Loucy (cell line): ENCODE measurements around the gene PKHD1.

Experiments
- H2AFZ ChIP-seq: fragments of 200-600 bp; sonication (generic); 2 replicates; pipeline ENCODE4 v1.6.0; 2016; ENCODE audit warnings: antibody characterized with exemption, mild to moderate bottlenecking, low read length, moderate library complexity
- H3F3A ChIP-seq: fragments of 200-600 bp; 2 replicates; pipeline ENCODE4 v1.6.0; 2016; ENCODE audit warnings: antibody characterized with exemption, low read depth, mild to moderate bottlenecking
- H3K27me3 ChIP-seq: fragments of 200-600 bp; sonication (generic); 2 replicates; pipeline ENCODE4 v1.6.1; 2014; ENCODE audit warnings: low read length, mild to moderate bottlenecking; ENCODE audit not compliant: insufficient read depth, poor library complexity, severe bottlenecking
- H3K36me3 ChIP-seq: fragments of 200-600 bp; sonication (generic); 2 replicates; pipeline ENCODE4 v1.6.1; 2016; ENCODE audit warnings: low read length; ENCODE audit not compliant: insufficient read depth
- H3K4me1 ChIP-seq: fragments of 200-600 bp; sonication (generic); 2 replicates; pipeline ENCODE4 v1.5.1; 2014; ENCODE audit warnings: low read length, mild to moderate bottlenecking; ENCODE audit not compliant: insufficient read depth, poor library complexity, severe bottlenecking
- H3K4me2 ChIP-seq: fragments of 200-600 bp; sonication (generic); 2 replicates; pipeline ENCODE4 v1.6.0; 2014; ENCODE audit warnings: antibody characterized with exemption, low read length, low read depth, mild to moderate bottlenecking; ENCODE audit not compliant: poor library complexity, severe bottlenecking
- H3K4me3 ChIP-seq: fragments of 200-600 bp; sonication (generic); 2 replicates; pipeline ENCODE4 v1.5.1; 2014; ENCODE audit warnings: low read length, mild to moderate bottlenecking, mixed read lengths; ENCODE audit not compliant: poor library complexity, severe bottlenecking
- H3K79me2 ChIP-seq: fragments of 200-600 bp; sonication (generic); 2 replicates; pipeline ENCODE4 v1.6.1; 2014; ENCODE audit warnings: low read length; ENCODE audit not compliant: insufficient read depth
- H3K9ac ChIP-seq: fragments of 200-600 bp; sonication (generic); 2 replicates; pipeline ENCODE4 v1.6.0; 2014; ENCODE audit warnings: mild to moderate bottlenecking, low read depth, low read length, moderate library complexity; ENCODE audit not compliant: poor library complexity, severe bottlenecking
- H3K9me2 ChIP-seq: fragments of 200-600 bp; sonication (generic); replicated peaks from 2 replicates; pipeline ENCODE4 v1.6.1; 2016; ENCODE audit warnings: low read depth, low read length, mixed read lengths
- H3K9me3 ChIP-seq: fragments of 200-600 bp; sonication (generic); 2 replicates; pipeline ENCODE4 v1.6.1; 2014; ENCODE audit warnings: mild to moderate bottlenecking, antibody characterized with exemption, low read length, low read depth; ENCODE audit not compliant: insufficient read depth
- H4K20me1 ChIP-seq: fragments of 200-600 bp; sonication (generic); 2 replicates; pipeline ENCODE4 v1.6.0; 2014; ENCODE audit warnings: antibody characterized with exemption, low read length, mild to moderate bottlenecking; ENCODE audit not compliant: insufficient read depth, poor library complexity, severe bottlenecking
- CTCF ChIP-seq: fragments of 200-600 bp; sonication (generic); conservative IDR thresholded peaks from 2 replicates; pipeline ENCODE4 v1.5.1; 2014; ENCODE audit warnings: mild to moderate bottlenecking, antibody characterized with exemption, low read length
- EZH2phosphoT487 ChIP-seq: fragments of 200-600 bp; IDR thresholded peaks from 2 replicates; pipeline ENCODE4 v1.6.1; 2018; ENCODE audit warnings: antibody characterized with exemption, mild to moderate bottlenecking, moderate library complexity, borderline replicate concordance

Gene PKHD1

GRCh38 chr6:51711876-51712275 is 375.5 kb downstream of the PKHD1 start:
- Histone ChIP-seq H3K79me2 (no peaks in the 10 kb centered on the region), H3K36me3 (no peaks in the 10 kb centered on the region), H2AFZ (no peak overlapping the region), H3K4me1 (no peaks in the 10 kb centered on the region), H3K4me2 (no peak overlapping the region), H4K20me1 (no peaks in the 10 kb centered on the region), H3K9me3 (no peaks in the 10 kb centered on the region), H3K9me2 (no peaks in the 10 kb centered on the region; the same call in 1 of the 2 replicates), H3K9ac (no peak overlapping the region), H3F3A (no peaks in the 10 kb centered on the region), H3K27me3 (no peaks in the 10 kb centered on the region), H3K4me3 (no peak overlapping the region)
- TF ChIP-seq CTCF, result no peak
- TF ChIP-seq EZH2phosphoT487, result no peak

- H3K9me3 ChIP-seq, result no peaks in the 10 kb centered on the region
- no peak overlapping the region for H2AFZ ChIP-seq
- H3K4me3 ChIP-seq, result no peak overlapping the region
- no peaks in the 10 kb centered on the region for H3K36me3 ChIP-seq
- H3F3A ChIP-seq, result no peaks in the 10 kb centered on the region
- no peaks in the 10 kb centered on the region for H3K27me3 ChIP-seq
- no peak overlapping the region for H3K9ac ChIP-seq
- H3K4me1 ChIP-seq, result no peaks in the 10 kb centered on the region
- TF ChIP-seq CTCF (no peak), EZH2phosphoT487 (no peak)
- no peak overlapping the region for H3K4me2 ChIP-seq
- H3K9me2 ChIP-seq, result no peaks in the 10 kb centered on the region
- no peaks in the 10 kb centered on the region for H4K20me1 ChIP-seq
- no peaks in the 10 kb centered on the region for H3K79me2 ChIP-seq
These were observed 381.3 kb downstream of the PKHD1 start for GRCh38 chr6:51706086-51706485.

GRCh38 chr6:51704932-51705540 is 382.4 kb downstream of the PKHD1 start:
- H3F3A ChIP-seq, result no peaks in the 10 kb centered on the region
- H3K9me3 ChIP-seq, result no peaks in the 10 kb centered on the region
- no peak overlapping the region for H3K9ac ChIP-seq
- H3K4me2 ChIP-seq, result no peak overlapping the region
- no peaks in the 10 kb centered on the region for H3K27me3 ChIP-seq
- no peaks in the 10 kb centered on the region for H3K79me2 ChIP-seq
- H3K9me2 ChIP-seq, result no peaks in the 10 kb centered on the region
- no peak overlapping the region for H2AFZ ChIP-seq
- no peaks in the 10 kb centered on the region for H3K36me3 ChIP-seq
- H3K4me1 ChIP-seq, result no peaks in the 10 kb centered on the region
- TF ChIP-seq EZH2phosphoT487, result no peak
- TF ChIP-seq CTCF, result no peak
- H4K20me1 ChIP-seq, result no peaks in the 10 kb centered on the region
- no peak overlapping the region for H3K4me3 ChIP-seq
